HEK293T (cell line): ENCODE data around the gene PDS5A.

Experiments
- FOXK2 ChIP-seq: fragments of 450-650 bp; IDR thresholded peaks from 2 replicates; pipeline ENCODE4 v1.6.1; 2016; ENCODE audit warnings: mild to moderate bottlenecking
- L3MBTL2 ChIP-seq: fragments of 450-650 bp; conservative IDR thresholded peaks from 2 replicates; pipeline ENCODE4 v1.6.1; 2016; ENCODE audit warnings: mild to moderate bottlenecking
- SUZ12 ChIP-seq: fragments of 450-650 bp; IDR thresholded peaks from 2 replicates; pipeline ENCODE4 v1.6.1; 2016; ENCODE audit warnings: mild to moderate bottlenecking

- TF ChIP-seq FOXK2 = no peak
- TF ChIP-seq SUZ12 = no peak
- TF ChIP-seq L3MBTL2 = no peak
Measured at GRCh38 chr4:39850727-39851126, 127.0 kb downstream of the PDS5A start.
